NB4 (cell line): ENCODE measurements around the gene NUP160.

Experiments
- DNase-seq: peaks from one replicate; pipeline ENCODE4 v3.0.0; 2010; ENCODE audit warnings: low read depth
- H3K4me3 ChIP-seq: one replicate; pipeline ENCODE4 v1.5.1; 2011; ENCODE audit warnings: mild to moderate bottlenecking, low read depth, low read length, moderate library complexity
- CTCF ChIP-seq: IDR thresholded peaks from one replicate; pipeline ENCODE4 v1.5.1; 2012; ENCODE audit warnings: low read depth, low read length
- MAX ChIP-seq: IDR thresholded peaks from 2 replicates; pipeline ENCODE4 v1.6.1; 2011; ENCODE audit warnings: low read depth, low read length
- MYC ChIP-seq: IDR thresholded peaks from 2 replicates; pipeline ENCODE4 v1.6.1; 2011; ENCODE audit warnings: low read depth, low read length
- POLR2A ChIP-seq: IDR thresholded peaks from 2 replicates; pipeline ENCODE4 v1.6.1; 2011; ENCODE audit warnings: mild to moderate bottlenecking; ENCODE audit not compliant: insufficient read length; ENCODE audit errors: extremely low read depth

Gene NUP160

DNA sequence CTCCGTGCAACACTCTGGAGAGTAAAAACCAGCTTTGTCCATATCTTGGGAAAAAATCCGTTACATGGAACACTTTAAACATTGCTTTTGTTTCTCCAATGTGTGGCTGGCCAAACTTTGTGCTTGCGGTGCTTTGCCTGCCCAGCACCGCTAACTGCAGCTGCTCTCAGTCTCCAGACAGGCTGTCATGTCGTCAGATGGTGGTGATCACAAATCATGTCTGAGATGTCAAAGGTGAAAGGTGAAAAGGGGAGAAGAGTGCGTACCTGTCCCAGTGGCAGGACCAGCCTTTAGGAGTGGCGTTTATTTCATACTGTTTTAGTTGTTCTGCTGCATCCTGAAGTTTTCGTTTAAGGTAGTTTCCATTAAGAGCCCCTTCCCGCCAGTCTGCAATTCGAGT lies 115.9 kb downstream of the NUP160 start:
- TF ChIP-seq CTCF (no peak), POLR2A (no peak), MAX (no peak), MYC (no peak)
- no peak for DNase-seq
- no peak overlapping the region for H3K4me3 ChIP-seq

- no peak for DNase-seq
- TF ChIP-seq MAX (no peak), MYC (no peak), POLR2A (no peak), CTCF (no peak)
- no peak overlapping the region for H3K4me3 ChIP-seq
These were observed 116.7 kb downstream of the NUP160 start for GRCh38 chr11:47731475-47731874.
